Loucy (cell line): Measurements from ENCODE around the gene CRYBB1.

Experiments used
- H2AFZ ChIP-seq: fragments of 200-600 bp; sonication (generic); 2 replicates; pipeline ENCODE4 v1.6.0; 2016; ENCODE audit warnings: antibody characterized with exemption, mild to moderate bottlenecking, low read length, moderate library complexity
- H3F3A ChIP-seq: fragments of 200-600 bp; 2 replicates; pipeline ENCODE4 v1.6.0; 2016; ENCODE audit warnings: antibody characterized with exemption, low read depth, mild to moderate bottlenecking
- H3K27me3 ChIP-seq: fragments of 200-600 bp; sonication (generic); 2 replicates; pipeline ENCODE4 v1.6.1; 2014; ENCODE audit warnings: low read length, mild to moderate bottlenecking; ENCODE audit not compliant: insufficient read depth, poor library complexity, severe bottlenecking
- H3K36me3 ChIP-seq: fragments of 200-600 bp; sonication (generic); 2 replicates; pipeline ENCODE4 v1.6.1; 2016; ENCODE audit warnings: low read length; ENCODE audit not compliant: insufficient read depth
- H3K4me1 ChIP-seq: fragments of 200-600 bp; sonication (generic); 2 replicates; pipeline ENCODE4 v1.5.1; 2014; ENCODE audit warnings: low read length, mild to moderate bottlenecking; ENCODE audit not compliant: insufficient read depth, poor library complexity, severe bottlenecking
- H3K4me2 ChIP-seq: fragments of 200-600 bp; sonication (generic); 2 replicates; pipeline ENCODE4 v1.6.0; 2014; ENCODE audit warnings: antibody characterized with exemption, low read length, low read depth, mild to moderate bottlenecking; ENCODE audit not compliant: poor library complexity, severe bottlenecking
- H3K4me3 ChIP-seq: fragments of 200-600 bp; sonication (generic); 2 replicates; pipeline ENCODE4 v1.5.1; 2014; ENCODE audit warnings: low read length, mild to moderate bottlenecking, mixed read lengths; ENCODE audit not compliant: poor library complexity, severe bottlenecking
- H3K79me2 ChIP-seq: fragments of 200-600 bp; sonication (generic); 2 replicates; pipeline ENCODE4 v1.6.1; 2014; ENCODE audit warnings: low read length; ENCODE audit not compliant: insufficient read depth
- H3K9ac ChIP-seq: fragments of 200-600 bp; sonication (generic); 2 replicates; pipeline ENCODE4 v1.6.0; 2014; ENCODE audit warnings: mild to moderate bottlenecking, low read depth, low read length, moderate library complexity; ENCODE audit not compliant: poor library complexity, severe bottlenecking
- H3K9me2 ChIP-seq: fragments of 200-600 bp; sonication (generic); replicated peaks from 2 replicates; pipeline ENCODE4 v1.6.1; 2016; ENCODE audit warnings: low read depth, low read length, mixed read lengths
- H3K9me3 ChIP-seq: fragments of 200-600 bp; sonication (generic); 2 replicates; pipeline ENCODE4 v1.6.1; 2014; ENCODE audit warnings: mild to moderate bottlenecking, antibody characterized with exemption, low read length, low read depth; ENCODE audit not compliant: insufficient read depth
- H4K20me1 ChIP-seq: fragments of 200-600 bp; sonication (generic); 2 replicates; pipeline ENCODE4 v1.6.0; 2014; ENCODE audit warnings: antibody characterized with exemption, low read length, mild to moderate bottlenecking; ENCODE audit not compliant: insufficient read depth, poor library complexity, severe bottlenecking
- CTCF ChIP-seq: fragments of 200-600 bp; sonication (generic); conservative IDR thresholded peaks from 2 replicates; pipeline ENCODE4 v1.5.1; 2014; ENCODE audit warnings: mild to moderate bottlenecking, antibody characterized with exemption, low read length
- EZH2phosphoT487 ChIP-seq: fragments of 200-600 bp; IDR thresholded peaks from 2 replicates; pipeline ENCODE4 v1.6.1; 2018; ENCODE audit warnings: antibody characterized with exemption, mild to moderate bottlenecking, moderate library complexity, borderline replicate concordance

Gene CRYBB1

GRCh38 chr22:26656891-26657851 is 39.3 kb upstream of the CRYBB1 start, which contains the start of gene MIAT:
TSS of gene MIAT (plus strand) at chr22:26657588.
- H3K36me3 ChIP-seq: no peaks in the 10 kb centered on the region
- peak within 1 kb of the TSS; percentile 70 for H3K9ac ChIP-seq
- no peaks in the 10 kb centered on the region for H3K9me2 ChIP-seq
- H2AFZ ChIP-seq: peak within 1 kb of the TSS; percentile 88
- no peak for TF ChIP-seq EZH2phosphoT487
- no peak for TF ChIP-seq CTCF
- peak within 1 kb of the TSS; percentile 73 for H3K4me3 ChIP-seq
- no peaks in the 10 kb centered on the region for H3K9me3 ChIP-seq
- no peaks in the 10 kb centered on the region for H3F3A ChIP-seq
- peaks cover 12% of the 10 kb centered on the region for H3K4me1 ChIP-seq
- no peaks in the 10 kb centered on the region for H3K27me3 ChIP-seq
- peak within 1 kb of the TSS; percentile 74 for H3K4me2 ChIP-seq
- no peaks in the 10 kb centered on the region for H3K79me2 ChIP-seq
- H4K20me1 ChIP-seq: no peaks in the 10 kb centered on the region

GRCh38 chr22:26651815-26652214 is 34.0 kb upstream of the CRYBB1 start:
- Histone ChIP-seq H3K4me3 (no peak overlapping the region), H3F3A (no peaks in the 10 kb centered on the region), H4K20me1 (no peaks in the 10 kb centered on the region), H3K79me2 (no peaks in the 10 kb centered on the region), H3K4me1 (peaks cover 21% of the 10 kb centered on the region), H3K27me3 (no peaks in the 10 kb centered on the region), H3K4me2 (no peak overlapping the region), H3K9me3 (no peaks in the 10 kb centered on the region), H3K9me2 (no peaks in the 10 kb centered on the region), H3K9ac (no peak overlapping the region), H2AFZ (no peak overlapping the region), H3K36me3 (no peaks in the 10 kb centered on the region)
- TF ChIP-seq CTCF (no peak), EZH2phosphoT487 (no peak)

- H3K9me3 ChIP-seq: no peaks in the 10 kb centered on the region
- no peaks in the 10 kb centered on the region for H3K79me2 ChIP-seq
- no peaks in the 10 kb centered on the region for H3K27me3 ChIP-seq
These were observed 33.0 kb upstream of the CRYBB1 start for GRCh38 chr22:26650722-26651421.

More at GRCh38 chr22:26650722-26651421, 33.0 kb upstream of the CRYBB1 start:
- no peak for TF ChIP-seq CTCF
- TF ChIP-seq EZH2phosphoT487: no peak
- no peaks in the 10 kb centered on the region for H3K36me3 ChIP-seq
- H3K9ac ChIP-seq: no peak overlapping the region
- no peak overlapping the region for H3K4me2 ChIP-seq
- H3K9me2 ChIP-seq: no peaks in the 10 kb centered on the region
- H3F3A ChIP-seq: no peaks in the 10 kb centered on the region
- H3K4me3 ChIP-seq: no peak overlapping the region
- H4K20me1 ChIP-seq: no peaks in the 10 kb centered on the region
- H2AFZ ChIP-seq: no peak overlapping the region
- peaks cover 22% of the 10 kb centered on the region for H3K4me1 ChIP-seq
